Transverse colon (tissue), 4 donors: ENCODE results near the gene TLR10. TPM values are rescaled to one million over a fixed set of nuclear protein-coding genes. Genes with fewer than 3 reads are reported as not detected.

ENCODE experiments used
- DNase-seq: peaks from one replicate; pipeline ENCODE4 v3.0.0-alpha.2; 2019
- H3K27ac ChIP-seq, 4 donors: fragments of 200-600 bp; sonication (generic); 2 replicates each; pipeline ENCODE4 v1.5.1; 2016 to 2018; ENCODE audit warnings: inconsistent platforms in 4 of 4
- H3K27me3 ChIP-seq: fragments of 200-600 bp; sonication (generic); 2 replicates; pipeline ENCODE4 v1.5.1; 2017; ENCODE audit warnings: inconsistent platforms
- H3K36me3 ChIP-seq, 4 donors: fragments of 200-600 bp; sonication (generic); 2 replicates each; pipeline ENCODE4 v1.5.1; 2017 to 2019; ENCODE audit warnings: inconsistent platforms in 4 of 4
- H3K4me1 ChIP-seq, 4 donors: fragments of 200-600 bp; sonication (generic); 2 replicates each; pipeline ENCODE4 v1.5.1; 2017 to 2020; ENCODE audit warnings: inconsistent platforms in 4 of 4
- H3K4me3 ChIP-seq, 4 donors: fragments of 200-600 bp; sonication (generic); 1 replicate in 1 of 4; 2 replicates in 3 of 4; pipeline versions ENCODE4 v1.5.1 to v1.6.1; 2017 to 2019; ENCODE audit warnings: inconsistent platforms in 4 of 4
- H3K9me3 ChIP-seq, 2 donors: fragments of 200-600 bp; sonication (generic); 2 replicates each; pipeline ENCODE4 v1.5.1; 2017 to 2019; ENCODE audit warnings: inconsistent platforms in 2 of 2
- CTCF ChIP-seq, 5 experiments: fragments of 200-600 bp in 3 of 5; fragments of 450-650 bp in 2 of 5; sonication (generic) in 3 of 5; IDR thresholded peaks; 1 replicate in 2 of 5; 2 replicates in 3 of 5; pipeline ENCODE4 v1.5.1; 2016 to 2017; ENCODE audit warnings: antibody characterized with exemption in 5 of 5, inconsistent platforms in 3 of 5, mild to moderate bottlenecking in 2 of 5, moderate library complexity in 1 of 5
- EP300 ChIP-seq: sonication (generic); formaldehyde crosslinking; IDR thresholded peaks from one replicate; pipeline ENCODE4 v1.6.1; 2017; ENCODE audit warnings: antibody characterized with exemption, low read depth
- POLR2A ChIP-seq: fragments of 450-650 bp; IDR thresholded peaks from one replicate; pipeline ENCODE4 v1.6.1; 2016; ENCODE audit warnings: antibody characterized with exemption, mild to moderate bottlenecking, moderate library complexity
- POLR2AphosphoS5 ChIP-seq, 3 donors: sonication (generic); formaldehyde crosslinking; IDR thresholded peaks; one replicate each; pipeline ENCODE4 v1.6.1; 2016; ENCODE audit warnings: antibody characterized with exemption in 3 of 3
- WGBS, 2 donors: methylation state at CpG; one replicate each; pipeline ENCODE4 v1.1.5; 2018; ENCODE audit warnings: low coverage in 1 of 2; 5-methylcytosine and 5-hydroxymethylcytosine counted together
- in situ Hi-C, 4 donors: fragments of 200-750 bp; cut with MboI; loops; one replicate each; pipeline versions ENCODE4 v1.15.0 to v1.15.1; 2017; ENCODE audit warnings: low sequenced_read_pairs in 3 of 4, low pct_ligation_motif_present in 1 of 4, low pct_unique_long_range_greater_than_20kb in 1 of 4
- intact Hi-C: fragments of 100-400 bp; cut with DNase I; formaldehyde crosslinking; loops from one replicate; pipeline ENCODE4 v1.15.1; 2023; ENCODE audit warnings: low total_unique reads
- total RNA-seq, 4 donors: library from RNA; depleted of rRNA; stranded (reverse); fragments of >200 nt; gene quantifications; one replicate each; pipeline ENCODE4 v1.1.0, GENCODE V29; 2016

TLR10 gene
- total RNA-seq, 4 donors from 2014 or later, result 4.6 TPM; not detected in 3

- no peaks in the 10 kb centered on the region for H3K36me3 ChIP-seq
- no peaks in the 10 kb centered on the region for H3K4me1 ChIP-seq
- intact Hi-C loops (loop anchor here (10.0 kb wide), 1 partner anchor 369 kb away; no protein-coding TSS in a partner anchor), in situ Hi-C loops (loop anchor here in 3 of 4 donors (10.0 to 25.0 kb wide), 2 partner anchors 89 to 372 kb away; partner anchors contain the start of gene TLR6 (in 1 of the 3))
- no peaks in the 10 kb centered on the region for H3K9me3 ChIP-seq
- no peak overlapping the region for H3K4me3 ChIP-seq
- no peaks in the 10 kb centered on the region for H3K27me3 ChIP-seq
- no peak overlapping the region for H3K27ac ChIP-seq
- WGBS, 2 donors, result 90 to 100% methylated on average over 3 of the region's 3 CpGs
- TF ChIP-seq EP300 (no peak), POLR2A (no peak), CTCF (IDR thresholded peaks at IDR 0.05) (no peak), POLR2AphosphoS5 (IDR thresholded peaks at IDR 0.05) (no peak)
- DNase-seq, result no peak
These were observed 17.4 kb downstream of the TLR10 start for GRCh38 chr4:38765382-38765781.

GRCh38 chr4:38764277-38764676 is 18.5 kb downstream of the TLR10 start:
- TF ChIP-seq POLR2AphosphoS5 (IDR thresholded peaks at IDR 0.05) (no peak), EP300 (no peak), CTCF (IDR thresholded peaks at IDR 0.05) (no peak), POLR2A (no peak)
- Histone ChIP-seq H3K4me1 (peaks cover 0 to 2% (median 0%) of the 10 kb centered on the region in 4 donors), H3K36me3 (no peaks in the 10 kb centered on the region), H3K27ac (no peak overlapping the region), H3K4me3 (no peak overlapping the region), H3K27me3 (no peaks in the 10 kb centered on the region), H3K9me3 (no peaks in the 10 kb centered on the region)
- WGBS, 2 donors, result 79 to 90% methylated on average over 2 to 3 of the region's 3 CpGs
- DNase-seq, result no peak
- intact Hi-C loops (loop anchor here (10.0 kb wide), 1 partner anchor 371 kb away; no protein-coding TSS in a partner anchor), in situ Hi-C loops (loop anchor here (5.0 to 25.0 kb wide), 3 partner anchors 91 to 373 kb away; partner anchors contain the start of gene TLR6 (in 1 of the 4))

GRCh38 chr4:38762560-38762959 is 20.2 kb downstream of the TLR10 start:
- no peak overlapping the region for H3K4me3 ChIP-seq
- TF ChIP-seq POLR2A (no peak), CTCF (IDR thresholded peaks at IDR 0.05) (no peak), EP300 (no peak), POLR2AphosphoS5 (IDR thresholded peaks at IDR 0.05) (no peak)
- no peaks in the 10 kb centered on the region for H3K27me3 ChIP-seq
- peaks cover 0 to 5% (median 0%) of the 10 kb centered on the region in 4 donors for H3K4me1 ChIP-seq
- WGBS, 2 donors, result 50 to 91% methylated on average over 1 to 14 of the region's 14 CpGs
- no peak overlapping the region for H3K27ac ChIP-seq
- DNase-seq, result no peak
- intact Hi-C loops (loop anchor here (10.0 kb wide), 1 partner anchor 372 kb away; no protein-coding TSS in a partner anchor), in situ Hi-C loops (loop anchor here (5.0 to 25.0 kb wide), 3 partner anchors 92 to 375 kb away; partner anchors contain the start of gene TLR6 (in 1 of the 4))
- no peaks in the 10 kb centered on the region for H3K9me3 ChIP-seq
- no peaks in the 10 kb centered on the region for H3K36me3 ChIP-seq

- no peak overlapping the region for H3K27ac ChIP-seq
- in situ Hi-C loops, result loop anchor here (5.0 to 25.0 kb wide), 4 partner anchors 95 to 378 kb away; partner anchors contain the start of gene TLR6 (in 1 of the 4)
- H3K4me3 ChIP-seq, result no peak overlapping the region
- DNase-seq, result no peak
- H3K36me3 ChIP-seq, result no peaks in the 10 kb centered on the region
- no peak for TF ChIP-seq CTCF (IDR thresholded peaks at IDR 0.05)
- no peak for TF ChIP-seq POLR2A
- TF ChIP-seq EP300, result no peak
- TF ChIP-seq POLR2AphosphoS5 (IDR thresholded peaks at IDR 0.05), result no peak
- 86 to 88% methylated on average over 1 of the region's 1 CpG for WGBS, 2 donors
- no peaks in the 10 kb centered on the region for H3K27me3 ChIP-seq
- peaks cover 0 to 5% (median 0%) of the 10 kb centered on the region in 4 donors for H3K4me1 ChIP-seq
- intact Hi-C loops, result loop anchor here (2.0 to 10.0 kb wide), 2 partner anchors 23 to 375 kb away; partner anchors contain the start of gene TLR10
- no peaks in the 10 kb centered on the region for H3K9me3 ChIP-seq
These were observed 23.0 kb downstream of the TLR10 start for GRCh38 chr4:38759790-38760122.
